CD4-positive, alpha-beta memory T cell (primary cell): ENCODE measurements around the gene VAV2. TPM values are rescaled to one million over a fixed set of nuclear protein-coding genes. Genes with fewer than 3 reads are reported as not detected.

Experiments used
- CTCF ChIA-PET: fragments of 350-600 bp; sonication (Branson Sonifier 250); formaldehyde crosslinking; loops from one replicate; lab custom pipeline; 2021; ENCODE audit warnings: inconsistent platforms; ENCODE audit not compliant: partially characterized antibody; lab: Charles Lee
- POLR2A ChIA-PET: fragments of 350-600 bp; sonication (Branson Sonifier 250); formaldehyde crosslinking; loops from one replicate; lab custom pipeline; 2021; ENCODE audit not compliant: partially characterized antibody; lab: Charles Lee
- DNase-seq, 5 donors: peaks; one replicate each; pipeline versions ENCODE4 v3.0.0 to v3.0.0-alpha.2; 2020 to 2022; ENCODE audit warnings: mixed read lengths in 1 of 5
- H3K27ac ChIP-seq: one replicate; pipeline ENCODE4 v1.7.0; 2013; ENCODE audit warnings: low read depth, low read length
- H3K27me3 ChIP-seq: 2 replicates; pipeline ENCODE4 v1.7.0; 2013; ENCODE audit warnings: mild to moderate bottlenecking, low read length, moderate library complexity; ENCODE audit not compliant: insufficient read depth
- H3K36me3 ChIP-seq: 2 replicates; pipeline ENCODE4 v1.7.0; 2013; ENCODE audit warnings: mild to moderate bottlenecking, low read length, moderate library complexity; ENCODE audit not compliant: insufficient read depth
- H3K4me1 ChIP-seq: 2 replicates; pipeline ENCODE4 v1.7.0; 2013; ENCODE audit warnings: mild to moderate bottlenecking, low read length, moderate library complexity; ENCODE audit not compliant: insufficient read depth
- H3K4me3 ChIP-seq, 2 donors: one replicate each; pipeline ENCODE4 v1.7.0; 2013; ENCODE audit warnings: low read length in 2 of 2, mild to moderate bottlenecking in 1 of 2
- H3K9me3 ChIP-seq, 2 donors: one replicate each; pipeline ENCODE4 v1.7.0; 2013; ENCODE audit warnings: low read length in 2 of 2, control low read depth in 1 of 2; ENCODE audit not compliant: control insufficient read depth in 1 of 2
- H3K27ac Mint-ChIP-seq, 7 donors: one replicate each; pipeline ENCODE4 v1.8.0; 2020 to 2021; ENCODE audit warnings: mixed read lengths in 7 of 7, mild to moderate bottlenecking in 6 of 7, inconsistent platforms in 3 of 7, moderate library complexity in 3 of 7
- H3K27me3 Mint-ChIP-seq, 2 donors: one replicate each; pipeline ENCODE4 v1.8.0; 2020 to 2021; ENCODE audit warnings: mixed read lengths in 2 of 2
- H3K36me3 Mint-ChIP-seq, 2 donors: one replicate each; pipeline ENCODE4 v1.8.0; 2020 to 2021; ENCODE audit warnings: mixed read lengths in 2 of 2, inconsistent platforms in 1 of 2, mild to moderate bottlenecking in 1 of 2
- H3K4me1 Mint-ChIP-seq, 4 donors: one replicate each; pipeline ENCODE4 v1.8.0; 2020 to 2021; ENCODE audit warnings: mixed read lengths in 4 of 4, mild to moderate bottlenecking in 1 of 4
- H3K4me3 Mint-ChIP-seq, 8 donors: one replicate each; pipeline ENCODE4 v1.8.0; 2020 to 2021; ENCODE audit warnings: mixed read lengths in 8 of 8, mild to moderate bottlenecking in 7 of 8, moderate library complexity in 6 of 8, inconsistent platforms in 3 of 8
- H3K9me3 Mint-ChIP-seq, 8 donors: one replicate each; pipeline ENCODE4 v1.8.0; 2020 to 2021; ENCODE audit warnings: mixed read lengths in 8 of 8, mild to moderate bottlenecking in 5 of 8, inconsistent platforms in 3 of 8, moderate library complexity in 1 of 8
- intact Hi-C: fragments of 100-400 bp; cut with micrococcal nuclease; formaldehyde crosslinking; loops from one replicate; pipeline ENCODE4 v1.15.1; 2023
- polyA plus RNA-seq, 2 donors: library from polyadenylated mRNA; unstranded; fragments of 300-500 nt; fragmentation: Illumina TruSeq; gene quantifications; one replicate each; pipeline ENCODE4 v1.2.3, GENCODE V29; 2021
- total RNA-seq, 2 experiments: library from RNA; stranded (reverse); gene quantifications; one replicate each; pipeline ENCODE4 v1.2.3, GENCODE V29; 2021

Gene VAV2
- total and polyA plus RNA-seq, 4 experiments from 2014 or later = 0.26 to 3.0 (median 1.0) TPM

DNA sequence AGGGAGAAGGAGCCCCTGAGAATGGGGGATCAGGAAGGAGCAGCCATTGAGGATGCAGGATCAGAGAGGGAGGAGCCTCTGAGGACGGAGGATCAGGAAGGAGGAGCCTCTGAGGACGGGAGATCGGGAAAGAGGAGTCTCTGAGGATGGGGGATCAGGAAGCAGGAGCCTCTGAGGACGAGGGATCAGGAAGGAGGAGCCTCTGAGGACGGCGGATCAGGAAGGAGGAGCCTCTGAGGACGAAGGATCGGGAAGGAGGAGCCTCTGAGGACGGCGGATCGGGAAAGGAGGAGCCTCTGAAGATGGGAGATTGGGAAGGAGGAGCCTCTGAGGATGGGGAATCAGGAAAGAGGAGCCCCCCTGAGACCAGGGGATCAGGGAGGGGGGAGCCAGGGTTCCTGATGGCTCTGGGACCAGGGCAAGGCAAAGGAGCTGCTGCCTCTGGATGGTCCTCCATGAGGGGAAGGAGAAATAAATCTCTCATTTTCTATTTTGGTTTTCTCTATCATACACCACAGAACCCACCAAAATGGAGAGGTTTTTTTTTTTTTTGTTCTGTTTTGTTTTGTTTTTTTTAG, 231.3 kb downstream of the VAV2 start:
- intact Hi-C loops = no loop called here
- DNase-seq = no peak
- peaks cover 9% of the 10 kb centered on the region in 2 donors for H3K36me3 Mint-ChIP-seq
- H3K27me3 Mint-ChIP-seq = peaks cover 0 to 6% of the 10 kb centered on the region in 2 donors
- H3K27ac Mint-ChIP-seq = peak overlapping the region in 1 of 7 donors; percentile 41
- no peak overlapping the region for H3K4me3 Mint-ChIP-seq
- no peaks in the 10 kb centered on the region for H3K36me3 ChIP-seq
- no peaks in the 10 kb centered on the region for H3K4me1 ChIP-seq
- no peaks in the 10 kb centered on the region for H3K27me3 ChIP-seq
- no peaks in the 10 kb centered on the region for H3K4me1 Mint-ChIP-seq
- H3K9me3 ChIP-seq = no peaks in the 10 kb centered on the region
- no peak overlapping the region for H3K27ac ChIP-seq
- no peak overlapping the region for H3K4me3 ChIP-seq
- POLR2A ChIA-PET = no interaction called here
- CTCF ChIA-PET = no interaction called here
- peaks cover 0 to 18% (median 5%) of the 10 kb centered on the region in 8 donors for H3K9me3 Mint-ChIP-seq

GRCh38 chr9:133759946-133760345, 232.2 kb downstream of the VAV2 start:
- Histone ChIP-seq H3K9me3 (no peaks in the 10 kb centered on the region), H3K4me3 (no peak overlapping the region), H3K27ac (no peak overlapping the region), H3K27me3 (no peaks in the 10 kb centered on the region), H3K4me1 (no peaks in the 10 kb centered on the region), H3K36me3 (no peaks in the 10 kb centered on the region)
- Mint-ChIP-seq H3K9me3 (peaks cover 0 to 11% (median 2%) of the 10 kb centered on the region in 8 donors), H3K27ac (no peak overlapping the region), H3K4me1 (no peaks in the 10 kb centered on the region), H3K27me3 (peaks cover 0 to 6% of the 10 kb centered on the region in 2 donors), H3K36me3 (peaks cover 9% of the 10 kb centered on the region in 2 donors), H3K4me3 (no peak overlapping the region)
- intact Hi-C loops = no loop called here
- ChIA-PET CTCF (no interaction called here), POLR2A (no interaction called here)
- DNase-seq = no peak

- intact Hi-C loops = no loop called here
- Mint-ChIP-seq H3K36me3 (peaks cover 4 to 6% of the 10 kb centered on the region in 2 donors), H3K9me3 (peaks cover 0 to 7% (median under 1%) of the 10 kb centered on the region in 8 donors), H3K4me3 (no peak overlapping the region), H3K27me3 (peaks cover 0 to 4% of the 10 kb centered on the region in 2 donors), H3K4me1 (peaks cover 0 to 2% (median 0%) of the 10 kb centered on the region in 4 donors), H3K27ac (no peak overlapping the region)
- Histone ChIP-seq H3K27ac (no peak overlapping the region), H3K27me3 (no peaks in the 10 kb centered on the region), H3K4me3 (no peak overlapping the region), H3K4me1 (no peaks in the 10 kb centered on the region), H3K36me3 (no peaks in the 10 kb centered on the region), H3K9me3 (no peaks in the 10 kb centered on the region)
- ChIA-PET CTCF (interaction anchor here (0.6 kb wide), 1 partner anchor 236 kb away, joined by 3 read pairs; no protein-coding TSS in a partner anchor), POLR2A (no interaction called here)
- DNase-seq = no peak
Observed at GRCh38 chr9:133759146-133759900, 232.8 kb downstream of the VAV2 start.

DNA sequence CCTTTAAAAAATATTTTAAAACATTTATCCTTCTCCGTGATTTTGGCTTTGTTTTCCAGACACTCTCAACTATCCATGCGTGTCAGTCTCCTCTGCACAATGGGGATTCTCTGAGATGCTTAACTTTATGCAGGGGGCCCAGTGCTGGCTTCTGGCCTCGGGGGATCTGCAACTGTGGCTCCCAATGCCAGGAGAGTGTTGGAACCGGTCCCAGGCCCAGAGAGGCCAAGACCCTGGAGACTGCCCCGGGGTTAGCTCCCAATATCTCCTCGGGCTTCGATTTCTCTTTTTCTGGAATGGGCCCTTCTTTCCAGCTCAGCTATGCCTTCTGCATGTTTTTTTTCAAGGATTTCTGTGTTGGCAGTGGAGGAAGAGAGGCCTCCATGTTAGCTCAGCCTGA, 233.9 kb downstream of the VAV2 start:
- DNase-seq = no peak
- ChIA-PET CTCF (no interaction called here), POLR2A (no interaction called here)
- Histone ChIP-seq H3K4me3 (no peak overlapping the region), H3K4me1 (no peaks in the 10 kb centered on the region), H3K36me3 (no peaks in the 10 kb centered on the region), H3K27ac (no peak overlapping the region), H3K27me3 (no peaks in the 10 kb centered on the region), H3K9me3 (no peaks in the 10 kb centered on the region)
- Mint-ChIP-seq H3K27ac (peak overlapping the region in 1 of 7 donors; percentile 29), H3K27me3 (peaks cover 3 to 8% of the 10 kb centered on the region in 2 donors), H3K36me3 (no peaks in the 10 kb centered on the region), H3K4me1 (peaks cover 0 to 2% (median 0%) of the 10 kb centered on the region in 4 donors), H3K4me3 (no peak overlapping the region), H3K9me3 (no peaks in the 10 kb centered on the region)
- intact Hi-C loops = no loop called here

GRCh38 chr9:133754688-133755227, 237.4 kb downstream of the VAV2 start:
- H3K27ac Mint-ChIP-seq = no peak overlapping the region
- H3K4me1 Mint-ChIP-seq = peaks cover 0 to 2% (median 0%) of the 10 kb centered on the region in 4 donors
- DNase-seq = no peak
- no peak overlapping the region for H3K4me3 Mint-ChIP-seq
- CTCF ChIA-PET = no interaction called here
- Histone ChIP-seq H3K36me3 (no peaks in the 10 kb centered on the region), H3K4me1 (no peaks in the 10 kb centered on the region), H3K27me3 (no peaks in the 10 kb centered on the region), H3K4me3 (no peak overlapping the region), H3K27ac (no peak overlapping the region), H3K9me3 (no peaks in the 10 kb centered on the region)
- H3K36me3 Mint-ChIP-seq = no peaks in the 10 kb centered on the region
- no peaks in the 10 kb centered on the region for H3K9me3 Mint-ChIP-seq
- intact Hi-C loops = no loop called here
- POLR2A ChIA-PET = no interaction called here
- H3K27me3 Mint-ChIP-seq = peaks cover 22 to 27% of the 10 kb centered on the region in 2 donors

GRCh38 chr9:133754187-133754586, 237.9 kb downstream of the VAV2 start:
- no peak for DNase-seq
- Mint-ChIP-seq H3K27ac (no peak overlapping the region), H3K27me3 (peaks cover 25 to 31% of the 10 kb centered on the region in 2 donors), H3K9me3 (no peaks in the 10 kb centered on the region), H3K36me3 (no peaks in the 10 kb centered on the region), H3K4me1 (peaks cover 0 to 2% (median 0%) of the 10 kb centered on the region in 4 donors), H3K4me3 (no peak overlapping the region)
- Histone ChIP-seq H3K36me3 (no peaks in the 10 kb centered on the region), H3K27me3 (no peaks in the 10 kb centered on the region), H3K4me3 (no peak overlapping the region), H3K27ac (no peak overlapping the region), H3K4me1 (no peaks in the 10 kb centered on the region), H3K9me3 (no peaks in the 10 kb centered on the region)
- intact Hi-C loops = no loop called here
- CTCF ChIA-PET = no interaction called here
- POLR2A ChIA-PET = no interaction called here

- H3K27ac Mint-ChIP-seq = peak overlapping the region in 1 of 7 donors; percentile 35
- no peak overlapping the region for H3K27ac ChIP-seq
- no peak for DNase-seq
- no peaks in the 10 kb centered on the region for H3K36me3 ChIP-seq
- peaks cover 0 to 2% (median 0%) of the 10 kb centered on the region in 4 donors for H3K4me1 Mint-ChIP-seq
- no peaks in the 10 kb centered on the region for H3K36me3 Mint-ChIP-seq
- ChIA-PET CTCF (no interaction called here), POLR2A (no interaction called here)
- no peaks in the 10 kb centered on the region for H3K9me3 ChIP-seq
- intact Hi-C loops = no loop called here
- H3K27me3 Mint-ChIP-seq = peaks cover 32 to 34% of the 10 kb centered on the region in 2 donors
- no peak overlapping the region for H3K4me3 Mint-ChIP-seq
- H3K4me1 ChIP-seq = no peaks in the 10 kb centered on the region
- no peaks in the 10 kb centered on the region for H3K9me3 Mint-ChIP-seq
- no peak overlapping the region for H3K4me3 ChIP-seq
- no peaks in the 10 kb centered on the region for H3K27me3 ChIP-seq
Observed at GRCh38 chr9:133752739-133753446, 239.2 kb downstream of the VAV2 start.
